ENCODE measurements around the gene PLEKHA1.

DNA sequence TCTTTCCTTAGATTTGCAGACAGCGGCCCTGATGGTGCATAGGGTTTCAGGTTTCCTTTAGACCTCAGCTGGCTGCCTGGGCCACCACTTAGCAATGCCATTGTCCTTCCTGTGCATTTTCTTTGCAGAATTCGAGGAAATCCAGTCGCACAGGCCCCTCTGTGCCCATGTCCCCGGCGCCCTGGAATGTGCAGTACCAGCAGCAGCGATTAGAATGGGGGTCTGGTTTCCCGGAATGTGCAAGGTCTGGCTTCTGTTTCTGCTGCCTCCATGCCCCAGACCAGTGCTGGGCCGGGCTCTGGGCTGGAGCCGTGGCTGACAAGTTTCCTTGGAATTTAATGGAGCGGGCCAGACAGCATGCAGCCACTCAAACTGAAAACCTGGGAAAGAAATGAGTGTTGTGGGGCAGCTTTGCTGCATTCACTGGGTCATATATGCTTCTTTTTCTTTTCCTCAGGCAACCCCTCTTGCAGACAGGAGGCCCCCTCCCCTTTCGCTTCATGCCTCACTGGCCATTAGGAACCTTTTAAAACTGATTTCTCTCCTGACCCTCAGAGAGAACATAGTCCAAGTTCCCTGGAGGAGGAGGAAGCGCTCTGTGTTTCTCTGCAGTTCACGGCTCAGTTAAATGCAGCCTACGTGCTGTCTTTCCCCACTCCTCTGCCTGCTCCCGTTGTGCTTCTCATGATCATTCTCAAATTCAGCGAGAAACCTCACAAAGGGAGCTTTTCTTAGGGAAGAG, 101.3 kb downstream of the PLEKHA1 start:
- TF ChIP-seq CTCF (IDR thresholded peaks at IDR 0.05; ENCODE audit: borderline replicate concordance, extremely low read depth, low read length, poor library complexity, severe bottlenecking) (no peak), EZH2 (IDR thresholded peaks at IDR 0.05; ENCODE audit: borderline replicate concordance, low read depth, low read length, severe bottlenecking) (no peak)

Measured in DND-41 (cell line).